Islet of Langerhans (tissue), 1 donor: ENCODE data around the gene CCDC6.
A peak's percentile ranks its signal among the peaks of the same experiment; 100 is the strongest.
"Not testable (repeated sequence)": the region's sequence is repeated elsewhere in the genome, so short reads cannot be mapped to it uniquely, and the experiment has no call there.

Experiments
- FAIRE-seq: peaks from one replicate; lab custom pipeline; 2011; peaks lifted over from hg19 to GRCh38; lab: Jason Lieb, UNC

The CCDC6 gene

GRCh38 chr10:59906417-59907202 is at the start of gene CCDC6:
Gene CCDC6 (minus strand): TSS chr10:59906556. CDS start chr10:59906424, 132 bp downstream.
- no peak for FAIRE-seq

- FAIRE-seq: no peak
These were observed 47.9 kb upstream of the CCDC6 start for GRCh38 chr10:59954296-59954695.

DNA sequence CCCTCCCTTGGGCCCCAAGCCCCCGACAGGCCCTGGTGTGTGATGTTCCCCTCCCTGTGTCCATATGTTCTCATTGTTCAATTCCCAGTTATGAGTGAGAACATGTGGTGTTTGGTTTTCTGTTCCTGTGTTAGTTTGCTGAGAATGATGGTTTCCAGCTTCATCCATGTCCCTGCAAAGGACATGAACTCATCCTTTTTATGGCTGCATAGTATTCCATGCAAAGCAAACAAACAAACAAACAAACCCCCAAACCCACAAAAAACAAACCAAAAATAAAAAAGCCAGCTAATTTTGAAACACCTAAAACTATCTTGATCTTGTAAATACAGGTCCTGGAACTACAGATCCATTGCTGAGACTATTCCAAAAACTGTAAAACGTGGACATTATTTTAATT is 47.4 kb upstream of the CCDC6 start:
- FAIRE-seq: not testable (repeated sequence)

GRCh38 chr10:59950105-59950504 is 43.7 kb upstream of the CCDC6 start:
- FAIRE-seq: no peak

DNA sequence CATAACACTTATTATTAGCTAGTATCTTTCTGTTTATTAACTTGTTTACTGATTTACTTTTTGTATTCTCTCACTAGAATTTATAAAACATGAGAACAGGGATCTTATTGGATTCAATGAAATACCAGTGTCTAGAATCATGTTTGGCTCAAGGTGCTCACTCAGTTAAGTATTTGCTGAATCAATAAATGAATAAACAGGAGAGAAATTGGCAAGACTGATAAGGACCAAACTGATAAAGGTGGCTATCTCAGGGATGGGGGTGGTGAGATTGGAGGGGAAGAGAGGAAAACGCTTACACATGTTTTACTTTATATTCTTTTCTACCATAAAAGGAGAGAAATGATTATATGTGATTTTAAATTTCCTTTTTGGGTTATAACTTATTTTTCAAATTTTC is 43.3 kb upstream of the CCDC6 start:
- no peak for FAIRE-seq

DNA sequence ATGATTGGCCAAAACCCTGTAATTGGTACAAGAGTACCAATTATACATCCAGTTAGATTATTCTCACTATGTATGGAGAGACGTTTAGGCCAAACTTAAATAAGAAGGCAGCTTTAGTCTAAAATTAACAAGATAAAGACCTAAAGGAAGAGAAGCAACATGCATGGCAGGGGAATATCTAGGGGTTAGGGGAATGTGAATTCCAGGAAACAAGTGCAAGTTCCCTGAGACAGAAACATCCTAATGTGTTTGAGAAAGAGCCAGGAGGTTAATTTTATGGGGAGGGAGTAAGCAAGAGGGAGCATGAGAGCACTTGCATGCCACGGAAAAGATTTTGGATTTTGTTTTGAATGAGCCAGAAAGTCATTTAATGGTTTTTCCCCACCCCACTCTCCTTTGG is 39.6 kb upstream of the CCDC6 start:
- no peak for FAIRE-seq

GRCh38 chr10:59945590-59945989 is 39.2 kb upstream of the CCDC6 start:
- no peak for FAIRE-seq

DNA sequence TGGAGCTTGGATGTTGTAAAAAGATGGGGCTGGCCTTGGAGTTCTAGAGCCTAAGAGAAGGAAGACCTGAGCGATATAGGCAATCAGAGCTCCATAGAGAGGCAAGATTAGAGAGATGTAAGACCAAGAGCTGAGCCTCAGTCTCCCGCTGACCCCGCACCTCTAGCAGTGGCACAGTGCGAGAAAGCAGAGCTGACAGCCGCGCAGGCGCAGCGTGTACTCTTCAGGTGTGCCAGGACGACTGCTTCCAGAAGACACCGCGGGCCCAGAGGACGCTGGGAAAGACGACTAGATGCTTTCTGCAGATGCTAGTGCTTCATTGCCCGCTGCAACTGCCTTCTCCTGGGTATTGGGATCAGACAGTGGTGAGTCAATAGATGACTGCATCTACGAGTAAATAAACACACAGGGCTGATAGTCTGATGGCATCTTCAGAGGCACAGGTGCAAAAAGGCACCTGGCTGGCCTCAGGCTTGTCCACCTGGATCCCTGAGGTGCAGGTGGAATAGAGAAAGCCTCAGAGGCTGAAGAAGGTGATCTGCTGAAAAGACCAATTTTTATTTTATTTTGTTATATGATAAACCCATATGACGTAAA is 38.1 kb upstream of the CCDC6 start:
- FAIRE-seq: no peak

GRCh38 chr10:59942556-59942955 is 36.2 kb upstream of the CCDC6 start:
- no peak for FAIRE-seq

- FAIRE-seq: no peak
These were observed 31.4 kb upstream of the CCDC6 start for GRCh38 chr10:59937720-59938119.

GRCh38 chr10:59934701-59935100 is 28.3 kb upstream of the CCDC6 start:
- no peak for FAIRE-seq

DNA sequence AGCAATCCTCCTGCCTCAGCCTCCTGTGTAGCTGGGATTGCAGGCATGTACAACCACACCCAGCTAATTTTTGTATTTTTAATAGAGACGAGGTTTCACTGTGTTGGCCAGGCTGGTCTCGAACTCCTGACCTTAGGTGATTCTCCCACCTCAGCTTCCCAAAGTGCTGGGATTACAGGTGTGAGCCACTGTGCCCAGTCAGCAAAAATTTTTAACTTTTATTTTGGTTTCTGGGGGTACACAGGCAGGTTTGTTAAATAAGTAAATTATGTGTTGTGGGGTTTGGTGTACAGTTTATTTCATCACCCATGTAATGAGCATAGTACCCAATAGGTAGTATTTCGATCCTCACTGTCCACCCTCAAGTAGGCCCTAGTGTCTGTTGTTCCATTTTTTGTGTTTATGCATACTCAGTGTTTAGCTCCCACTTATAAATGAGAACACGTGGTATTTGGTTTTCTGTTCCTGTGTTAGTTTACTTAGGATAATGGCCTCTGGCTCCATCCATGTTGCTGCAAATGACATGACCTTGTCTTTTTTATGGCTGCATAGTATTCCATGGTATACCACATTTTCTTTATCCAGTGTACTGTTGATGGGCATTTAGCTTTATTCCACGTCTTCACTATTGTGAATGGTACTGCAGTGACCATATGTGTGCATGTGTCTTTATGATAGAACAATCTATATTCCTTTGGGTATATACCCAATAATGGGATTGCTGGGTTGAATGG is 24.6 kb upstream of the CCDC6 start:
- FAIRE-seq: not testable (repeated sequence)

- no peak for FAIRE-seq
These were observed 19.7 kb upstream of the CCDC6 start for GRCh38 chr10:59926086-59926485.

GRCh38 chr10:59922907-59923306 is 16.6 kb upstream of the CCDC6 start:
- FAIRE-seq: no peak

DNA sequence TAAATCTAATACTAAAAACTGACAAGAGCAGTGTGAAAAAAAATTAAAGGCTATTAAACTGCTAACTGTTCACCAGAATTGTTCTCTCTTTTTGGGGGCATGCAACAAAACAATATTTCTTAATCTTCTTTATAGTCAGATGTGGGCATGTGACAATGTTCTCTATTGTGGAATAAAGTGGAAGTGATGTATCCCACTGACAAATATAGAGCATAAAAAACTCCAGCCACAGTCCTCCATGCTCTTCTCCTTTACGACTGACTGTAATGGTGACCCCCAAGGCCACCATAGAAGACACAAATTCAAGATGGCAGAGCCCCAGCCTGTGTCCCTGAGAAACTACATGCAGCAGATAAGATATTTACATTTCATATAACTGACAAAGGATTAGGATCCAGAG is 11.6 kb upstream of the CCDC6 start:
- FAIRE-seq: no peak

DNA sequence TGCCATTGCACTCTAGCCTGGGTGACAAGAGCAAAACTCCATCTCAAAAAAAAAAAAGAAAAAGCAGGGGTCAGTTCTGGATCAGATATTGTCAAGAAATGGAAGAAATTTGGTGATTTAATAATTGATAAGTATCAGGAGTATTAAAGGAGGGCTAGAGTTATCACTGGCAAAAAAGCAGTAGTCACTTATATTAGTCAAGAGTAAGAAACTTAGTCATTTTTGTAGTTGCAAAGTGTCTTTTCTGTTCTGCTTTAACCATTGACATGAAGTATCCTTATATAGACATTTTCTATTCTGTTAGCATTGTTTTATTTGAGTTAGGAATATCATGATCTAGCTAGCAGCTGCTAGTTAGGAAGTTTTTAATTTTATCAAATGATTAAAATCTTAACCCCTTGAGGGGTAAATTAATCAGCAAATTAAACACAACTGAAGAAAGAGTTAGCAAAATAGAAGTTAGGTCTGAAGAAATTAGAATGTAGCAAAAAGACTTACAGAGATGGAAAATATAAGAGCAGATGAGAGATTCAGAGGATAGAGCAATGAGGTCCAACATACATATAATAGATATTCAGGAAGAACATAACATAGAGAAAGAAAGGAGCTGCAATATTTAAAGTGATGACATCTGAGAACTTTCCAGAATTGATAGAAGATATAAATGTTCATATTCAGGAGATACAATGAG is 7.3 kb upstream of the CCDC6 start:
- FAIRE-seq: no peak

DNA sequence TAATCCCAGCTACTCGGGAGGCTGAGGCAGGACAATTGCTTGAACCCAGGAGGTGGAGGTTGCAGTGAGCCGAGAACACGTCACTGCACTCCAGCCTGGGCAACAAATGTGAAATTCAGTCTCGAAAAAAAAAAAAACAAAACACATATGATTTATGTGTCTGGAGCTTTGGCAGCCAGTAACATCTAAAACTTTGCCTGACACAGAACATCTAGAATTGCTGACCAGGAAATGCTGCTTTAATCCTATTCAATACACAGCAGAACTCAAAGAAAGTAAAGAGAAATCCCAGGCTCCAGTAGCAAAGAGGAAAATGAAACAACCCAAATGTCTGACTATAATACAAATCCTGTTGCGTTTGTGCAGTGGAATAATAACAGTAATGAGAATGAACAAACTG is 4.5 kb upstream of the CCDC6 start:
- FAIRE-seq: no peak

- no peak for FAIRE-seq
These were observed 3.5 kb upstream of the CCDC6 start for GRCh38 chr10:59909815-59910214.

DNA sequence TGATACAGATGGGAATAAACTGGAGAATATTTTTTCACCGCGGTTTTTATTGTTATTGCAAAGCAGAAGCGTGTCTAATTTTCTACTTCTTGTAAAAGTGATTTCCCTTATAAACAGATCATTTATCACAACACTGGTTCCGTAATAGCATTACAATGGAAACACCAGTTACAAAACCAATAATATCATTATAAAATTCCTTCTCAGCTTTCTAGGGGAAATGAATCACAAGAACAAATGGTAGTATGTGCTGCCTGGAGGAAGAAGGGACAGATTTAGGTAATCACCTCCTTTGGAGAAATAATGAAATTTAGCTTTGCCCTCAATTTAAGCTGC is 2.4 kb upstream of the CCDC6 start:
- FAIRE-seq: no peak

DNA sequence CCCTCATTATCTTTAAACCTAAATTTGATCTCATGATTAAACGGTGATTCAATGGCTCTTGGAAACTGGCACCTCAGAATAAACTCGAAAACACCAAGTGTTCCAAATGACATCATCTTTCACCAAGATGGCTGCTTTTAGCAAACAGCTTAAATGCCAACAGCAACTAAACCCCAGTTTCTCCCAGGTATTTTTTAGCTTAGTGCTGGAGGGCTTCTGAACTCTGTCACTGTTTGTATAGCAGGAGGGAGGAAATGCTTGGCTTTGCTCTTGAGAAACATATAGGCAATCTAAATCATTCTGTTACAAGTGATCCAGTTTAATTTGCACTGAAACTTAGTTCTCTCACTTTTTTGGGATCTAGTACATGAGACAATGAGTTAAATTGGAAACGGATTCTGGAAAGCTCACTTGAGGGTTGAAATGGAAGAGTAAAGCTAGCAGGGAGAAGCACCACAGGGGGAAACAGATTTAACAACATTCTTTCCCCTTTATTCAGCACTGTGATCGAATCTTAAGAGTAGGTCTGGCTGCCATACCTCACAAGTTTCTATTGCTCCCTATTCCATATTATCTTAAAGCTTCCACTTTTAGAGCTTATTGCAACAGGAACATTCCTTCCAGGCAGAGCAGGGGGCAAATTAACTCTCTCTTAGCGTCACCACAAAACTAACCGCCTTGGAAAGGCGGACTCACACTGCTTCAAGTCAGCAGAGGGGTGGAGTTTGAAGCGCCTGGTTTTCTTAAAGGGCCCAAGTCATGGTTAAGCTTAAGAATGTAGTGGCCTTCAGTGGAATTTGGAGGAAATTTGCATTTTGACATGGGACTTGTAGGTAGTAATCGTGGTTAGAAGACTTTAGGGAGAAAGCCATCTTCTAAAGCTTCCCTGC is 1.8 kb upstream of the CCDC6 start:
- FAIRE-seq: peak; percentile 66

GRCh38 chr10:59907537-59907917 is 1.2 kb upstream of the CCDC6 start:
- peak; percentile 17 for FAIRE-seq
